ENCODE measurements around the gene AGTPBP1. TPM values are rescaled to one million over a fixed set of nuclear protein-coding genes. Genes with fewer than 3 reads are reported as not detected.

Gene AGTPBP1
- total and polyA plus RNA-seq, 2 experiments from 2014 or later, result 31.4 to 58.0 TPM

- no peak for TF ChIP-seq CTCF (conservative IDR thresholded peaks at IDR 0.05; ENCODE audit: low read depth in 2 of 2)
- TF ChIP-seq POLR2AphosphoS5 (IDR thresholded peaks at IDR 0.05; ENCODE audit: low read depth), result no peak
- no peak for TF ChIP-seq ZNF114 (CRISPR knock-in tag; IDR thresholded peaks at IDR 0.05)
- no peak for TF ChIP-seq ETS1 (IDR thresholded peaks at IDR 0.05)
- no peak for TF ChIP-seq STAT1 (IDR thresholded peaks at IDR 0.05; ENCODE audit: unreplicated experiment)
These were observed 239.9 kb downstream of the AGTPBP1 start (continued) for GRCh38 chr9:85501882-85502281.

- no peaks in the 10 kb centered on the region for H3K36me3 Mint-ChIP-seq (ENCODE audit: low read depth)
- H3K9me3 Mint-ChIP-seq, result peaks cover 19% of the 10 kb centered on the region
- Histone ChIP-seq H3K27me3 (ENCODE audit: insufficient read depth) (no peaks in the 10 kb centered on the region), H3K4me3 (no peak overlapping the region), H3K27ac (ENCODE audit: low read depth) (no peak overlapping the region), H4K20me1 (replicated peaks; ENCODE audit: insufficient read depth) (no peaks in the 10 kb centered on the region), H3K4me2 (no peak overlapping the region), H3F3A (replicated peaks; ENCODE audit: low read depth) (no peaks in the 10 kb centered on the region), H3K9me2 (ENCODE audit: insufficient read depth) (0 out of 2 replicates have a peak, but pooled peaks cover 3% of the 10 kb centered on the region), H2AFZ (no peak overlapping the region), H3K36me3 (ENCODE audit: insufficient read depth) (no peaks in the 10 kb centered on the region), H3K4me1 (ENCODE audit: insufficient read depth) (no peaks in the 10 kb centered on the region), H3K79me2 (replicated peaks; ENCODE audit: insufficient read depth) (no peaks in the 10 kb centered on the region)
- TF ChIP-seq POLR2AphosphoS5 (IDR thresholded peaks at IDR 0.05; ENCODE audit: low read depth) (no peak), EZH2phosphoT487 (IDR thresholded peaks at IDR 0.05; ENCODE audit: unreplicated experiment) (no peak), CREB1 (CRISPR knock-in tag; IDR thresholded peaks at IDR 0.05; ENCODE audit: low read depth) (no peak), ZNF462 (CRISPR knock-in tag; IDR thresholded peaks at IDR 0.05) (no peak), REST (IDR thresholded peaks at IDR 0.05; ENCODE audit: unreplicated experiment) (no peak)
- no peak overlapping the region for H3K4me3 Mint-ChIP-seq
- no peak for ATAC-seq
- H3K27ac Mint-ChIP-seq, result no peak overlapping the region
- no peak for DNase-seq (ENCODE audit: low spot score)
- H3K4me1 Mint-ChIP-seq, result no peaks in the 10 kb centered on the region
- H3K27me3 Mint-ChIP-seq (ENCODE audit: insufficient read depth, low read depth, poor library complexity), result no peaks in the 10 kb centered on the region
These were observed 240.3 kb downstream of the AGTPBP1 start for GRCh38 chr9:85501456-85501855.
